HCT116 (cell line): Measurements from ENCODE around the gene OMP. TPM values are rescaled to one million over a fixed set of nuclear protein-coding genes. Genes with fewer than 3 reads are reported as not detected.

Experiments used
- ATAC-seq: fragments of 200-7000 bp; cut with Tn5 transposase; 2 replicates; pipeline ENCODE4 v1.9.1; 2020; ENCODE audit warnings: mild to moderate bottlenecking, moderate library complexity
- BruUV-seq: library from RNA; stranded (reverse); fragments of 400-500 nt; replicated peaks from 2 replicates; lab custom pipeline; 2021; lab: Mats Ljungman, UMichigan
- CTCF ChIA-PET: fragments of 300-600 bp; sonication (Branson Sonifier 250); formaldehyde crosslinking; loops from one replicate; lab custom pipeline; 2021; ENCODE audit warnings: antibody characterized with exemption; lab: Charles Lee
- POLR2A ChIA-PET: fragments of 300-600, 350-600 bp; sonication (Branson Sonifier 250); formaldehyde crosslinking; loops from one replicate; lab custom pipeline; 2021; ENCODE audit warnings: antibody characterized with exemption; lab: Charles Lee
- RAD21 ChIA-PET, 2 experiments: fragments of 300-600 bp; sonication (Branson Sonifier 250); formaldehyde crosslinking; loops; one replicate each; lab custom pipeline; 2023; ENCODE audit warnings: low total read pairs in 2 of 2; ENCODE audit not compliant: uncharacterized antibody in 2 of 2, unreplicated experiment in 2 of 2, low non-redundant PET in 1 of 2; lab: Charles Lee
- DNase-seq: peaks from one replicate; pipeline ENCODE4 v3.0.0-alpha.2; 2010; ENCODE audit warnings: low read depth, low spot score
- H2AFZ ChIP-seq: fragments of 200-600 bp; shearing (Covaris generic), sonication (generic); 2 replicates; pipeline ENCODE4 v1.6.1; 2017; ENCODE audit warnings: low read depth, mixed run types, mixed read lengths, antibody characterized with exemption, low read length; ENCODE audit not compliant: poor library complexity, severe bottlenecking
- H3K27ac ChIP-seq: 2 replicates; pipeline ENCODE4 v1.5.1; 2012; ENCODE audit warnings: low read depth, low read length
- H3K27me3 ChIP-seq: fragments of 200-600 bp; sonication (generic); 2 replicates; pipeline ENCODE4 v1.6.1; 2016; ENCODE audit warnings: mixed run types, low read length, mixed read lengths; ENCODE audit not compliant: insufficient read depth
- H3K36me3 ChIP-seq, 2 experiments: fragments of 200-500 bp in 1 of 2; fragments of 200-600 bp in 1 of 2; sonication (Bioruptor generic) in 1 of 2; sonication (generic) in 1 of 2; 2 replicates each; pipeline versions ENCODE4 v1.5.1 to v1.6.1; 2014 to 2016; ENCODE audit warnings: low read length in 2 of 2, inconsistent platforms in 1 of 2, mixed read lengths in 1 of 2, mixed run types in 1 of 2; ENCODE audit not compliant: insufficient read depth in 2 of 2, control insufficient read depth in 1 of 2
- H3K4me1 ChIP-seq, 2 experiments: fragments of 200-600 bp in 1 of 2; sonication (generic) in 1 of 2; 2 replicates each; pipeline versions ENCODE4 v1.5.1 to v1.6.1; 2012 to 2017; ENCODE audit warnings: low read length in 2 of 2, inconsistent platforms in 1 of 2, mild to moderate bottlenecking in 1 of 2, mixed read lengths in 1 of 2, mixed run types in 1 of 2, moderate library complexity in 1 of 2; ENCODE audit not compliant: insufficient read depth in 2 of 2, control insufficient read depth in 1 of 2
- H3K4me2 ChIP-seq: fragments of 200-600 bp; sonication (generic); 2 replicates; pipeline ENCODE4 v1.6.1; 2017; ENCODE audit warnings: mixed run types, low read length, mixed read lengths
- H3K4me3 ChIP-seq, 2 experiments: fragments of 200-600 bp in 1 of 2; sonication (generic) in 1 of 2; replicated peaks in 1 of 2; 2 replicates each; pipeline ENCODE4 v1.5.1; 2011 to 2016; ENCODE audit warnings: low read length in 2 of 2, control low read depth in 1 of 2, low read depth in 1 of 2, mild to moderate bottlenecking in 1 of 2, mixed read lengths in 1 of 2, mixed run types in 1 of 2
- H3K79me2 ChIP-seq: fragments of 200-600 bp; sonication (generic); 2 replicates; pipeline ENCODE4 v1.6.1; 2017; ENCODE audit warnings: mild to moderate bottlenecking, mixed run types, low read length, moderate library complexity, mixed read lengths; ENCODE audit not compliant: insufficient read depth
- H3K9ac ChIP-seq: fragments of 200-600 bp; sonication (generic); 2 replicates; pipeline ENCODE4 v1.6.1; 2016; ENCODE audit warnings: low read length, mixed read lengths
- H3K9me2 ChIP-seq: fragments of 200-600 bp; sonication (generic), shearing (Covaris generic); 2 replicates; pipeline ENCODE4 v1.6.1; 2017; ENCODE audit warnings: mixed run types, mild to moderate bottlenecking, moderate library complexity; ENCODE audit not compliant: insufficient read depth
- H3K9me3 ChIP-seq, 2 experiments: fragments of 200-500 bp in 1 of 2; fragments of 200-600 bp in 1 of 2; sonication (Bioruptor generic) in 1 of 2; sonication (generic) in 1 of 2; 2 replicates each; pipeline ENCODE4 v1.6.1; 2014 to 2017; ENCODE audit warnings: low read length in 2 of 2, mixed read lengths in 2 of 2, inconsistent platforms in 1 of 2, low read depth in 1 of 2, mild to moderate bottlenecking in 1 of 2, mixed run types in 1 of 2, moderate library complexity in 1 of 2; ENCODE audit not compliant: control insufficient read depth in 1 of 2, insufficient read depth in 1 of 2
- H4K20me1 ChIP-seq: fragments of 200-600 bp; sonication (generic), shearing (Covaris generic); 2 replicates; pipeline ENCODE4 v1.6.1; 2017; ENCODE audit warnings: mixed run types, mild to moderate bottlenecking, moderate library complexity; ENCODE audit not compliant: insufficient read depth
- ATF3 ChIP-seq: IDR thresholded peaks from 2 replicates; pipeline ENCODE4 v1.6.1; 2012
- CEBPB ChIP-seq: IDR thresholded peaks from 2 replicates; pipeline ENCODE4 v1.6.1; 2012; ENCODE audit warnings: low read depth
- CTCF ChIP-seq, 3 experiments: fragments of 200-600 bp in 1 of 3; sonication (generic) in 1 of 3; IDR thresholded peaks in 2 of 3; conservative IDR thresholded peaks in 1 of 3; 2 replicates each; pipeline ENCODE4 v1.5.1; 2012 to 2017; ENCODE audit warnings: low read depth in 2 of 3, low read length in 2 of 3, antibody characterized with exemption in 1 of 3, borderline replicate concordance in 1 of 3, control low read depth in 1 of 3, mild to moderate bottlenecking in 1 of 3, mixed read lengths in 1 of 3, mixed run types in 1 of 3, moderate library complexity in 1 of 3; ENCODE audit not compliant: insufficient read depth in 1 of 3
- FOSL1 ChIP-seq: IDR thresholded peaks from 2 replicates; pipeline ENCODE4 v1.6.1; 2012; ENCODE audit warnings: low read depth
- POLR2A ChIP-seq: IDR thresholded peaks from 2 replicates; pipeline ENCODE4 v1.7.0; 2011; ENCODE audit warnings: borderline replicate concordance; ENCODE audit not compliant: insufficient read depth, insufficient read length; ENCODE audit errors: extremely low read depth
- SIN3A ChIP-seq: IDR thresholded peaks from 2 replicates; pipeline ENCODE4 v1.6.1; 2012; ENCODE audit warnings: low read depth
- SRF ChIP-seq: IDR thresholded peaks from 2 replicates; pipeline ENCODE4 v1.6.1; 2012; ENCODE audit warnings: low read depth
- YY1 ChIP-seq: IDR thresholded peaks from 2 replicates; pipeline ENCODE4 v1.6.1; 2011; ENCODE audit warnings: low read length, low read depth, moderate library complexity, mild to moderate bottlenecking; ENCODE audit not compliant: insufficient replicate concordance; ENCODE audit errors: extremely low read depth
- intact Hi-C: fragments of 100-400 bp; cut with micrococcal nuclease; formaldehyde crosslinking; loops from 2 replicates; pipeline ENCODE4 v1.10.0; 2022
- total RNA-seq: library from RNA; stranded (reverse); gene quantifications from one replicate; pipeline ENCODE4 v1.2.1, GENCODE V29; 2021; ENCODE audit not compliant: unreplicated experiment

Gene OMP
- total RNA-seq, 1 experiment from 2014 or later: not detected

GRCh38 chr11:77101043-77101537 lies 1.6 kb upstream of the OMP start:
- POLR2A ChIA-PET: interaction anchor here (0.8 kb wide), 1 partner anchor 27 kb away, joined by 3 read pairs; no protein-coding TSS in a partner anchor

GRCh38 chr11:77103319-77103718 lies 679 bp downstream of the OMP start:
- Histone ChIP-seq H3K79me2 (no peaks in the 10 kb centered on the region), H3K27me3 (no peaks in the 10 kb centered on the region), H3K9me2 (no peaks in the 10 kb centered on the region), H2AFZ (no peak overlapping the region), H3K9me3 (no peaks in the 10 kb centered on the region), H3K27ac (no peak overlapping the region), H3K36me3 (no peaks in the 10 kb centered on the region), H3K4me2 (no peak overlapping the region), H3K9ac (no peak overlapping the region), H4K20me1 (no peaks in the 10 kb centered on the region), H3K4me3 (no peak overlapping the region), H3K4me1 (peaks cover 19 to 26% of the 10 kb centered on the region in 2 experiments)
- intact Hi-C loops: no loop called here
- ChIA-PET POLR2A (no interaction called here), CTCF (interaction anchor here (2.3 kb wide), 1 partner anchor 56 kb away, joined by 5 read pairs; no protein-coding TSS in a partner anchor), RAD21 (no interaction called here)
- DNase-seq (no peak), ATAC-seq (no peak)
- no TSS peak for BruUV-seq
- TF ChIP-seq SIN3A (no peak), POLR2A (no peak), YY1 (no peak), FOSL1 (no peak), CEBPB (no peak), ATF3 (no peak), CTCF (IDR thresholded peaks at IDR 0.05 in 2 of 3, conservative IDR thresholded peaks at IDR 0.05 in 1 of 3; ENCODE audit: borderline replicate concordance in 1 of 3, insufficient read depth in 1 of 3, low read depth in 2 of 3, low read length in 2 of 3) (no peak)

More at GRCh38 chr11:77101043-77101537, 1.6 kb upstream of the OMP start:
- DNase-seq: no peak
- Histone ChIP-seq H2AFZ (no peak overlapping the region), H3K4me2 (no peak overlapping the region)
- TF ChIP-seq SRF (no peak), CTCF (IDR thresholded peaks at IDR 0.05 in 2 of 3, conservative IDR thresholded peaks at IDR 0.05 in 1 of 3; ENCODE audit: borderline replicate concordance in 1 of 3, insufficient read depth in 1 of 3, low read depth in 2 of 3, low read length in 2 of 3) (peak in 2 of 3 experiments; percentile 75 to 77; a peak in 5 of 6 replicates)
- TF ChIP-seq, all 23 proteins: peak for 1
- Histone ChIP-seq H3K27me3 (no peaks in the 10 kb centered on the region), H3K9me3 (no peaks in the 10 kb centered on the region), H3K4me3 (no peak overlapping the region), H4K20me1 (no peaks in the 10 kb centered on the region), H3K9me2 (no peaks in the 10 kb centered on the region), H3K4me1 (peaks cover 0 to 3% of the 10 kb centered on the region in 2 experiments; a peak in 2 of 4 replicates), H3K36me3 (no peaks in the 10 kb centered on the region), H3K79me2 (no peaks in the 10 kb centered on the region), H3K9ac (no peak overlapping the region), H3K27ac (no peak overlapping the region)
- CTCF ChIA-PET: interaction anchor here (0.7 to 1.9 kb wide), 9 partner anchors 9 to 182 kb away, joined by 3 to 14 read pairs (median 4); no protein-coding TSS in a partner anchor
- no TSS peak for BruUV-seq
- intact Hi-C loops: no loop called here
- ATAC-seq: peak; percentile 80
- RAD21 ChIA-PET: interaction anchor here in 1 of 2 experiments (0.7 kb wide), 1 partner anchor 54 kb away, joined by 5 read pairs; no protein-coding TSS in a partner anchor
